Parathyroid adenoma (tissue), 2 donors: ENCODE measurements around the gene FAM228B.

Source experiments
- H2AFZ ChIP-seq: fragments of 300-600 bp; sonication (generic); one replicate; pipeline ENCODE4 v1.7.0; 2017; ENCODE audit warnings: antibody characterized with exemption, mild to moderate bottlenecking
- H3K27ac ChIP-seq: fragments of 300-600 bp; sonication (generic); one replicate; pipeline ENCODE4 v1.7.0; 2017
- H3K27me3 ChIP-seq: fragments of 300-600 bp; sonication (generic); one replicate; pipeline ENCODE4 v1.7.0; 2017; ENCODE audit warnings: low read length; ENCODE audit not compliant: control insufficient read depth, insufficient read depth
- H3K36me3 ChIP-seq: fragments of 300-600 bp; sonication (generic); one replicate; pipeline ENCODE4 v1.7.0; 2017; ENCODE audit warnings: low read length; ENCODE audit not compliant: control insufficient read depth, insufficient read depth
- H3K4me1 ChIP-seq: fragments of 300-600 bp; sonication (generic); one replicate; pipeline ENCODE4 v1.7.0; 2017; ENCODE audit warnings: control low read depth
- H3K4me2 ChIP-seq: fragments of 300-600 bp; sonication (generic); one replicate; pipeline ENCODE4 v1.7.0; 2017; ENCODE audit warnings: low read length
- H3K4me3 ChIP-seq: fragments of 300-600 bp; sonication (generic); one replicate; pipeline ENCODE4 v1.7.0; 2017; ENCODE audit warnings: low read depth, low read length
- H3K79me2 ChIP-seq: fragments of 300-600 bp; sonication (generic); one replicate; pipeline ENCODE4 v1.7.0; 2017; ENCODE audit warnings: control low read depth
- H3K9ac ChIP-seq: fragments of 300-600 bp; sonication (generic); one replicate; pipeline ENCODE4 v1.7.0; 2017; ENCODE audit warnings: mild to moderate bottlenecking
- H3K9me3 ChIP-seq: fragments of 300-600 bp; sonication (generic); one replicate; pipeline ENCODE4 v1.7.0; 2017; ENCODE audit warnings: low read length; ENCODE audit not compliant: control insufficient read depth
- CTCF ChIP-seq: fragments of 300-600 bp; sonication (generic); IDR thresholded peaks from one replicate; pipeline ENCODE4 v1.7.0; 2017; ENCODE audit warnings: antibody characterized with exemption, mild to moderate bottlenecking
- donor health status: primary hyperparathyroidism.

The FAM228B gene

GRCh38 chr2:24211408-24211807 is 88.1 kb downstream of the FAM228B start:
- Histone ChIP-seq H3K79me2 (no peaks in the 10 kb centered on the region), H2AFZ (no peak overlapping the region), H3K27ac (no peak overlapping the region), H3K4me1 (no peaks in the 10 kb centered on the region), H3K9ac (no peak overlapping the region), H3K4me2 (no peak overlapping the region), H3K36me3 (no peaks in the 10 kb centered on the region), H3K9me3 (no peaks in the 10 kb centered on the region), H3K4me3 (no peak overlapping the region), H3K27me3 (no peaks in the 10 kb centered on the region)
- TF ChIP-seq CTCF = no peak

GRCh38 chr2:24214880-24215279 is 91.6 kb downstream of the FAM228B start:
- H2AFZ ChIP-seq = no peak overlapping the region
- H3K9ac ChIP-seq = no peak overlapping the region
- no peak for TF ChIP-seq CTCF
- H3K4me2 ChIP-seq = no peak overlapping the region
- H3K9me3 ChIP-seq = no peaks in the 10 kb centered on the region
- H3K27me3 ChIP-seq = no peaks in the 10 kb centered on the region
- no peaks in the 10 kb centered on the region for H3K36me3 ChIP-seq
- no peaks in the 10 kb centered on the region for H3K4me1 ChIP-seq
- no peak overlapping the region for H3K4me3 ChIP-seq
- H3K79me2 ChIP-seq = no peaks in the 10 kb centered on the region
- H3K27ac ChIP-seq = no peak overlapping the region
